H9 (cell line): ENCODE data around the gene SLC44A3. TPM values are rescaled to one million over a fixed set of nuclear protein-coding genes. Genes with fewer than 3 reads are reported as not detected.
A peak's percentile ranks its signal among the peaks of the same experiment; 100 is the strongest.

Experiments used
- DNase-seq: peaks from one replicate; pipeline ENCODE4 v3.0.0-alpha.2; 2017
- H2AFZ ChIP-seq: one replicate; pipeline ENCODE4 v1.6.1; 2013; ENCODE audit warnings: mild to moderate bottlenecking, low read length, control low read depth, moderate library complexity
- H2AK5ac ChIP-seq: 2 replicates; pipeline ENCODE4 v1.6.1; 2013; ENCODE audit warnings: low read length, control low read depth, mixed read lengths; ENCODE audit not compliant: insufficient read length
- H2BK120ac ChIP-seq: one replicate; pipeline ENCODE4 v1.6.1; 2013; ENCODE audit warnings: low read depth, mild to moderate bottlenecking, low read length, control low read depth, inconsistent platforms; ENCODE audit not compliant: poor library complexity, severe bottlenecking
- H2BK12ac ChIP-seq: 2 replicates; pipeline ENCODE4 v1.6.1; 2013; ENCODE audit warnings: low read length, control low read depth, mixed read lengths, low read depth; ENCODE audit not compliant: insufficient read length
- H2BK15ac ChIP-seq: 2 replicates; pipeline ENCODE4 v1.6.1; 2013; ENCODE audit warnings: low read depth, low read length, control low read depth
- H2BK20ac ChIP-seq: one replicate; pipeline ENCODE4 v1.6.1; 2013; ENCODE audit warnings: low read depth, mild to moderate bottlenecking, low read length, control low read depth, inconsistent platforms; ENCODE audit not compliant: poor library complexity, severe bottlenecking
- H2BK5ac ChIP-seq: 2 replicates; pipeline ENCODE4 v1.6.1; 2013; ENCODE audit warnings: low read length, control low read depth, mixed read lengths; ENCODE audit not compliant: insufficient read length
- H3K14ac ChIP-seq: 2 replicates; pipeline ENCODE4 v1.6.1; 2013; ENCODE audit warnings: low read length, control low read depth; ENCODE audit not compliant: insufficient read depth
- H3K18ac ChIP-seq: 2 replicates; pipeline ENCODE4 v1.6.1; 2013; ENCODE audit warnings: low read depth, mild to moderate bottlenecking, mixed read lengths, low read length, control low read depth; ENCODE audit not compliant: insufficient read length
- H3K23ac ChIP-seq: 2 replicates; pipeline ENCODE4 v1.6.1; 2013; ENCODE audit warnings: low read length, control low read depth, mixed read lengths, low read depth; ENCODE audit not compliant: insufficient read length
- H3K23me2 ChIP-seq: 2 replicates; pipeline ENCODE4 v1.6.1; 2013; ENCODE audit warnings: low read depth, mild to moderate bottlenecking, mixed read lengths, low read length, control low read depth; ENCODE audit not compliant: insufficient read length, poor library complexity, severe bottlenecking
- H3K27ac ChIP-seq: 2 replicates; pipeline ENCODE4 v1.5.1; 2013; ENCODE audit warnings: low read length, control low read depth, mixed read lengths, low read depth; ENCODE audit not compliant: insufficient read length
- H3K27me3 ChIP-seq: 2 replicates; pipeline ENCODE4 v1.6.1; 2013; ENCODE audit warnings: low read length, control low read depth, inconsistent platforms; ENCODE audit not compliant: insufficient read depth
- H3K4ac ChIP-seq: 2 replicates; pipeline ENCODE4 v1.6.1; 2013; ENCODE audit warnings: low read depth, mild to moderate bottlenecking, control low read depth, inconsistent platforms, low read length, moderate library complexity
- H3K4me1 ChIP-seq: 2 replicates; pipeline ENCODE4 v1.6.1; 2013; ENCODE audit warnings: low read length, control low read depth, inconsistent platforms; ENCODE audit not compliant: insufficient read depth
- H3K4me2 ChIP-seq: 2 replicates; pipeline ENCODE4 v1.6.1; 2013; ENCODE audit warnings: low read length, control low read depth, mixed read lengths; ENCODE audit not compliant: insufficient read length, insufficient read depth
- H3K56ac ChIP-seq: 2 replicates; pipeline ENCODE4 v1.6.1; 2013; ENCODE audit warnings: low read depth, mild to moderate bottlenecking, mixed read lengths, low read length, control low read depth; ENCODE audit not compliant: insufficient read length
- H3K79me1 ChIP-seq: 2 replicates; pipeline ENCODE4 v1.6.1; 2013; ENCODE audit warnings: low read depth, mild to moderate bottlenecking, moderate library complexity, low read length, control low read depth, inconsistent platforms; ENCODE audit not compliant: insufficient read depth, poor library complexity, severe bottlenecking
- H3K79me2 ChIP-seq: 2 replicates; pipeline ENCODE4 v1.6.1; 2013; ENCODE audit warnings: low read length, control low read depth, inconsistent platforms; ENCODE audit not compliant: insufficient read depth
- H3K9ac ChIP-seq: 2 replicates; pipeline ENCODE4 v1.6.1; 2013; ENCODE audit warnings: low read length, control low read depth, mixed read lengths; ENCODE audit not compliant: insufficient read length; ENCODE audit errors: extremely low read depth
- H3K9me3 ChIP-seq: one replicate; pipeline ENCODE4 v1.6.1; 2013; ENCODE audit warnings: low read depth, low read length, inconsistent platforms; ENCODE audit not compliant: control insufficient read depth
- H3T11ph ChIP-seq: one replicate; pipeline ENCODE4 v1.6.1; 2013; ENCODE audit warnings: mild to moderate bottlenecking, low read length, control low read depth, inconsistent platforms
- H4K20me1 ChIP-seq: one replicate; pipeline ENCODE4 v1.6.1; 2013; ENCODE audit not compliant: control insufficient read depth, insufficient read length, insufficient read depth
- H4K5ac ChIP-seq: 2 replicates; pipeline ENCODE4 v1.6.1; 2013; ENCODE audit warnings: low read depth, mild to moderate bottlenecking, mixed read lengths, low read length, control low read depth; ENCODE audit not compliant: insufficient read length
- H4K8ac ChIP-seq: replicated peaks from 2 replicates; pipeline ENCODE4 v1.6.1; 2013; ENCODE audit warnings: low read length, control low read depth, mixed read lengths, low read depth; ENCODE audit not compliant: insufficient read length
- H4K91ac ChIP-seq: 2 replicates; pipeline ENCODE4 v1.6.1; 2013; ENCODE audit warnings: low read depth, mild to moderate bottlenecking, moderate library complexity, mixed read lengths, low read length, control low read depth; ENCODE audit not compliant: insufficient read length
- H3K27ac Mint-ChIP-seq, 3 experiments: 2 replicates in 2 of 3; 3 replicates in 1 of 3; pipeline ENCODE4 v1.8.0; 2020 to 2021; ENCODE audit warnings: mixed read lengths in 3 of 3, mild to moderate bottlenecking in 1 of 3, moderate library complexity in 1 of 3
- H3K27me3 Mint-ChIP-seq: 2 replicates; pipeline ENCODE4 v1.8.0; 2021; ENCODE audit warnings: low read depth, mild to moderate bottlenecking, moderate library complexity, mixed read lengths
- H3K36me3 Mint-ChIP-seq, 3 experiments: 2 replicates in 2 of 3; 3 replicates in 1 of 3; pipeline ENCODE4 v1.8.0; 2020 to 2021; ENCODE audit warnings: low read depth in 3 of 3, mixed read lengths in 3 of 3; ENCODE audit not compliant: insufficient read depth in 1 of 3
- H3K4me1 Mint-ChIP-seq, 2 experiments: 2 replicates each; pipeline ENCODE4 v1.8.0; 2020; ENCODE audit warnings: mixed read lengths in 2 of 2
- H3K4me3 Mint-ChIP-seq, 2 experiments: 2 replicates in 1 of 2; 3 replicates in 1 of 2; pipeline ENCODE4 v1.8.0; 2020 to 2021; ENCODE audit warnings: mild to moderate bottlenecking in 2 of 2, mixed read lengths in 2 of 2, moderate library complexity in 1 of 2
- H3K9me3 Mint-ChIP-seq, 2 experiments: 2 replicates in 1 of 2; 3 replicates in 1 of 2; pipeline ENCODE4 v1.8.0; 2020; ENCODE audit warnings: mild to moderate bottlenecking in 2 of 2, mixed read lengths in 2 of 2, moderate library complexity in 1 of 2
- WGBS: extraction: QIAGEN DNeasy Blood & Tissue Kit; methylation state at CpG from one replicate; pipeline ENCODE4 v1.1.7; 2013; ENCODE audit warnings: missing lambda C conversion rate, low lambda C conversion rate, mixed read lengths; ENCODE audit not compliant: insufficient read length; ENCODE audit errors: extremely low coverage; 5-methylcytosine and 5-hydroxymethylcytosine counted together
- total RNA-seq: library from RNA; stranded (reverse); gene quantifications from 2 replicates; pipeline ENCODE4 v1.2.1, GENCODE V29; 2021
- TF ChIP-seq, protein P1 (sequence below): fragments of 200-600 bp; sonication (generic); conservative IDR thresholded peaks from 3 replicates; pipeline ENCODE4 v1.8.0; 2021; ENCODE audit warnings: antibody characterized with exemption, mild to moderate bottlenecking

The SLC44A3 gene
- total RNA-seq, 1 experiment from 2014 or later = 5.5 TPM

- Histone ChIP-seq H2BK15ac (no peak overlapping the region), H3K79me1 (no peaks in the 10 kb centered on the region), H3K23me2 (no peaks in the 10 kb centered on the region), H3K9ac (no peak overlapping the region), H3K4ac (no peak overlapping the region), H3K27me3 (no peaks in the 10 kb centered on the region), H2AK5ac (no peak overlapping the region), H3T11ph (no peak overlapping the region), H2BK120ac (no peak overlapping the region), H2BK12ac (no peak overlapping the region), H4K5ac (no peak overlapping the region), H3K9me3 (no peaks in the 10 kb centered on the region), H2AFZ (no peak overlapping the region), H3K79me2 (no peaks in the 10 kb centered on the region), H4K20me1 (no peaks in the 10 kb centered on the region), H3K56ac (no peak overlapping the region), H3K23ac (no peak overlapping the region), H2BK20ac (no peak overlapping the region), H2BK5ac (no peak overlapping the region), H3K4me1 (peaks cover 20% of the 10 kb centered on the region; the same call in 1 of the 2 replicates), H3K27ac (no peak overlapping the region), H4K91ac (no peak overlapping the region), H3K14ac (no peak overlapping the region), H3K4me2 (no peak overlapping the region), H3K18ac (no peak overlapping the region), H4K8ac (no peak overlapping the region)
- Mint-ChIP-seq H3K27me3 (no peaks in the 10 kb centered on the region), H3K9me3 (peaks cover 0 to 3% of the 10 kb centered on the region in 2 experiments; a peak in 1 of 5 replicates), H3K4me3 (no peak overlapping the region), H3K27ac (peak overlapping the region; percentile 12 to 70 (median 27); a peak in 4 of 7 replicates), H3K36me3 (no peaks in the 10 kb centered on the region), H3K4me1 (peaks cover 61 to 64% of the 10 kb centered on the region in 2 experiments)
- 100% methylated on average over 1 of the region's 4 CpGs for WGBS
- DNase-seq = no peak
- TF ChIP-seq, protein P1, sequence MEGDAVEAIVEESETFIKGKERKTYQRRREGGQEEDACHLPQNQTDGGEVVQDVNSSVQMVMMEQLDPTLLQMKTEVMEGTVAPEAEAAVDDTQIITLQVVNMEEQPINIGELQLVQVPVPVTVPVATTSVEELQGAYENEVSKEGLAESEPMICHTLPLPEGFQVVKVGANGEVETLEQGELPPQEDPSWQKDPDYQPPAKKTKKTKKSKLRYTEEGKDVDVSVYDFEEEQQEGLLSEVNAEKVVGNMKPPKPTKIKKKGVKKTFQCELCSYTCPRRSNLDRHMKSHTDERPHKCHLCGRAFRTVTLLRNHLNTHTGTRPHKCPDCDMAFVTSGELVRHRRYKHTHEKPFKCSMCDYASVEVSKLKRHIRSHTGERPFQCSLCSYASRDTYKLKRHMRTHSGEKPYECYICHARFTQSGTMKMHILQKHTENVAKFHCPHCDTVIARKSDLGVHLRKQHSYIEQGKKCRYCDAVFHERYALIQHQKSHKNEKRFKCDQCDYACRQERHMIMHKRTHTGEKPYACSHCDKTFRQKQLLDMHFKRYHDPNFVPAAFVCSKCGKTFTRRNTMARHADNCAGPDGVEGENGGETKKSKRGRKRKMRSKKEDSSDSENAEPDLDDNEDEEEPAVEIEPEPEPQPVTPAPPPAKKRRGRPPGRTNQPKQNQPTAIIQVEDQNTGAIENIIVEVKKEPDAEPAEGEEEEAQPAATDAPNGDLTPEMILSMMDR = no peak
These were observed 45.2 kb downstream of the SLC44A3 start for GRCh38 chr1:94865360-94865759.
